ENCODE measurements around the gene FLYWCH1. TPM values are rescaled to one million over a fixed set of nuclear protein-coding genes. Genes with fewer than 3 reads are reported as not detected.

FLYWCH1 gene
- total RNA-seq, 1 experiment from 2014 or later: 32.6 TPM

GRCh38 chr16:2982402-2982801 is 70.7 kb downstream of the FLYWCH1 start:
- ChIA-PET POLR2A (interaction anchor here (1.0 to 2.8 kb wide), 2 partner anchors 13 to 25 kb away, joined by 3 to 11 read pairs; partner anchors contain the start of gene PAQR4), CTCF (interaction anchor here (0.6 to 3.9 kb wide), 16 partner anchors 9 to 107 kb away, joined by 3 to 43 read pairs (median 4); partner anchors contain the start of genes KREMEN2 and TNFRSF12A)
- Mint-ChIP-seq H3K9me3 (no peaks in the 10 kb centered on the region), H3K4me1 (peaks cover 24% of the 10 kb centered on the region), H3K4me3 (peak overlapping the region; percentile 79), H3K36me3 (no peaks in the 10 kb centered on the region), H3K27me3 (ENCODE audit: low read depth) (peaks cover 6% of the 10 kb centered on the region; the same call in 1 of the 2 replicates), H3K27ac (peak overlapping the region; percentile 75)
- no peak for ATAC-seq
- DNase-seq (ENCODE audit: low spot score): no peak
- TF ChIP-seq HMGA2 (CRISPR knock-in tag; IDR thresholded peaks at IDR 0.05) (no peak), ZNF512 (CRISPR knock-in tag; IDR thresholded peaks at IDR 0.05; ENCODE audit: borderline replicate concordance) (0 out of 2 replicates have a peak, but pooled peaks have one; percentile 73)

- ChIA-PET CTCF (interaction anchor here (0.9 to 3.9 kb wide), 11 partner anchors 12 to 132 kb away, joined by 3 to 43 read pairs (median 5); partner anchors contain the start of gene KREMEN2), POLR2A (interaction anchor here (1.0 to 1.5 kb wide), 2 partner anchors 9 to 24 kb away, joined by 3 to 4 read pairs; no protein-coding TSS in a partner anchor)
- peak; percentile 92 for DNase-seq (ENCODE audit: low spot score)
- no peaks in the 10 kb centered on the region for H3K9me3 Mint-ChIP-seq
- H3K4me3 Mint-ChIP-seq: peak overlapping the region; percentile 45
- peaks cover 6% of the 10 kb centered on the region; the same call in 1 of the 2 replicates for H3K27me3 Mint-ChIP-seq (ENCODE audit: low read depth)
- H3K4me1 Mint-ChIP-seq: peaks cover 26% of the 10 kb centered on the region
- peak; percentile 31 for ATAC-seq
- 0 out of 2 replicates have a peak overlapping the region, but pooled peaks have one; percentile 53 for H3K27ac Mint-ChIP-seq
- H3K36me3 Mint-ChIP-seq: no peaks in the 10 kb centered on the region
- TF ChIP-seq SMAD4 (CRISPR knock-in tag; IDR thresholded peaks at IDR 0.05): no peak
- TF ChIP-seq AFF4 (CRISPR knock-in tag; IDR thresholded peaks at IDR 0.05; ENCODE audit: borderline replicate concordance): no peak
- TF ChIP-seq ZNF121 (CRISPR knock-in tag; IDR thresholded peaks at IDR 0.05): no peak
- TF ChIP-seq MLX (CRISPR knock-in tag; IDR thresholded peaks at IDR 0.05): no peak
- TF ChIP-seq MXD4 (CRISPR knock-in tag; IDR thresholded peaks at IDR 0.05; ENCODE audit: borderline replicate concordance): no peak
- TF ChIP-seq RORB (CRISPR knock-in tag; IDR thresholded peaks at IDR 0.05): no peak
- TF ChIP-seq TEAD1 (CRISPR knock-in tag; IDR thresholded peaks at IDR 0.05): no peak
- TF ChIP-seq PRDM15 (CRISPR knock-in tag; IDR thresholded peaks at IDR 0.05): no peak
- TF ChIP-seq ATF2 (CRISPR knock-in tag; IDR thresholded peaks at IDR 0.05; ENCODE audit: borderline replicate concordance, low read depth): no peak
- 0 out of 2 replicates have a peak, but pooled peaks have one; percentile 17 for TF ChIP-seq FOXK1 (CRISPR knock-in tag; IDR thresholded peaks at IDR 0.05)
- TF ChIP-seq CTCF (IDR thresholded peaks at IDR 0.05): peak; percentile 85
- TF ChIP-seq SP1 (CRISPR knock-in tag; conservative IDR thresholded peaks at IDR 0.05): peak; percentile 42; the same call in 1 of the 2 replicates
- TF ChIP-seq GABPB1 (CRISPR knock-in tag; IDR thresholded peaks at IDR 0.05): no peak
- TF ChIP-seq SMAD3 (CRISPR knock-in tag; IDR thresholded peaks at IDR 0.05; ENCODE audit: borderline replicate concordance): no peak
- TF ChIP-seq HMGXB4 (CRISPR knock-in tag; IDR thresholded peaks at IDR 0.05): peak; percentile 57; the same call in 1 of the 2 replicates
Measured at GRCh38 chr16:2983706-2984136, 72.0 kb downstream of the FLYWCH1 start.

Data from WTC11 (cell line).